Measurements from ENCODE around the gene SPRR2B. TPM values are rescaled to one million over a fixed set of nuclear protein-coding genes. Genes with fewer than 3 reads are reported as not detected.

The SPRR2B gene
- total RNA-seq, 1 donor from 2014 or later: not detected

GRCh38 chr1:153100245-153100644, 28.8 kb upstream of the SPRR2B start:
- no peaks in the 10 kb centered on the region for H3K4me1 Mint-ChIP-seq (ENCODE audit: low read depth)
- no peak overlapping the region for H3K27ac Mint-ChIP-seq (ENCODE audit: unreplicated experiment)
- H3K4me3 Mint-ChIP-seq (ENCODE audit: unreplicated experiment): no peak overlapping the region
- no peak for DNase-seq (ENCODE audit: low spot score)
- no peaks in the 10 kb centered on the region for H3K36me3 Mint-ChIP-seq (ENCODE audit: low read depth)
- H3K9me3 Mint-ChIP-seq (ENCODE audit: low read depth): peaks cover 6% of the 10 kb centered on the region
- H3K27me3 Mint-ChIP-seq (ENCODE audit: low read depth): no peaks in the 10 kb centered on the region
- TF ChIP-seq CTCF (IDR thresholded peaks at IDR 0.05): no peak

GRCh38 chr1:153099461-153100045, 28.1 kb upstream of the SPRR2B start:
- Mint-ChIP-seq H3K4me3 (ENCODE audit: unreplicated experiment) (no peak overlapping the region), H3K4me1 (ENCODE audit: low read depth) (no peaks in the 10 kb centered on the region), H3K27ac (ENCODE audit: unreplicated experiment) (no peak overlapping the region), H3K36me3 (ENCODE audit: low read depth) (no peaks in the 10 kb centered on the region), H3K27me3 (ENCODE audit: low read depth) (no peaks in the 10 kb centered on the region), H3K9me3 (ENCODE audit: low read depth) (no peaks in the 10 kb centered on the region)
- TF ChIP-seq CTCF (IDR thresholded peaks at IDR 0.05): no peak
- no peak for DNase-seq (ENCODE audit: low spot score)

DNA sequence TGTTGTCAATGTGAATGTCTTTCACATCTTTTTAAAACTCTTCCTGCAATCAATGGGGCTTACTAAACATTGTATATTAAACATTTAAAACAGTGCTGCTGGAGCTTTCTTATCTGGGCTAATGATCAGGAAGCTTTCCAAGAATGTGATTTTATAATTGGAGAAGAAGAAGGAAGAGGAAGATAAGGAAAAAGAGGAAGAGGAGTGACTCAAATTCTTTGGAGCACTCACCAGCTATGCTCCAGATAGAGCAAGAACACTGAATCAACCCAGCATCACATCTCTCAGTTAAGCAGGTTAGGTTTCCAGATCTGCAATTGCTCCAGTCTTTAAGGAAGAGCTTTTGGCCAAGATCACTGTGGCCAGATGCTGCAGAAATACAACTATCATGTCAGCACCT, 24.4 kb upstream of the SPRR2B start:
- Mint-ChIP-seq H3K4me1 (ENCODE audit: low read depth) (no peaks in the 10 kb centered on the region), H3K27me3 (ENCODE audit: low read depth) (no peaks in the 10 kb centered on the region), H3K36me3 (ENCODE audit: low read depth) (no peaks in the 10 kb centered on the region), H3K4me3 (ENCODE audit: unreplicated experiment) (no peak overlapping the region), H3K27ac (ENCODE audit: unreplicated experiment) (no peak overlapping the region), H3K9me3 (ENCODE audit: low read depth) (no peaks in the 10 kb centered on the region)
- TF ChIP-seq CTCF (IDR thresholded peaks at IDR 0.05): no peak
- DNase-seq (ENCODE audit: low spot score): no peak

DNA sequence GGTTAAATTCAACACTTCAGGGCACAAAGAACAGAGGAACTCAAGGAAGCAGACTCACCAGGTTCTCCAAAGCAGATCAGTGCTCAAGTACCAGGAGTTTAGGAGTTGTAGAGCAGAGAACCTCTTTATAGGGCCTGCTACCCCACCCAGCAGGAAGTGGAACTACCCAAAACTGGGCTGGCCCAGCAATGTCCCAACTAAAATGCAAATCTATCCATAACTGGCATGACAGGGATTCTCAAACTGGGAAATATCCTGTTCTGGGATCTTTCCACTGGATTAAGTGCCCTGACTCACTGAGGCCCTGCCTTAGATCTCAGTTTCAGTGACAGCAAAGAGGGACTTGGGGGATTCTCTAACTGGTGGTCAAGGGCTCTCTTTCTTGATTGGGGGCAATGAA, 23.0 kb upstream of the SPRR2B start, which contains the start of gene SPRR2E:
Gene SPRR2E (minus strand): TSS at position 101 of the 400 bp plus-strand sequence. CDS start 775 bp downstream, outside the sequence.
- Mint-ChIP-seq H3K27ac (ENCODE audit: unreplicated experiment) (no peak within 1 kb of the TSS), H3K27me3 (ENCODE audit: low read depth) (no peaks in the 10 kb centered on the region), H3K4me3 (ENCODE audit: unreplicated experiment) (no peak within 1 kb of the TSS), H3K9me3 (ENCODE audit: low read depth) (peaks cover 6% of the 10 kb centered on the region), H3K4me1 (ENCODE audit: low read depth) (no peaks in the 10 kb centered on the region), H3K36me3 (ENCODE audit: low read depth) (no peaks in the 10 kb centered on the region)
- no peak for DNase-seq (ENCODE audit: low spot score)
- no peak for TF ChIP-seq CTCF (IDR thresholded peaks at IDR 0.05)

DNA sequence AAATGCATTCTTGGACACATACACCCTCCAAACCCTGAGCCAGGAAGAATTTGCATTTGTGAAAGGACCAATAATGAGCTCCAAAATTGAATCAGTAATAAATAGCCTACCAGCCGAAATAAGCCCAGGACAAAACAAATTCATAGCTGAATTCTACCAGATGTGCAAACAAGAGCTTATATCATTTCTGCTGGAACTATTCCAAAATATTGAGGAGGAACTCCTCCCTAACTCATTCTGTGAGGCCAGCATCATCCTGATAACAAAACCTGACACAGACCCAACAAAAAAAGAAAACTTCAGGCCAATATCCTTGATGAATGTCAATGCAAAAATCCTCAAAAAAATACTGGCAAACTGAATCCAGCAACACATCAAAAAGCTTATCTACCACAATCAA, 16.2 kb upstream of the SPRR2B start:
- Mint-ChIP-seq H3K27me3 (ENCODE audit: low read depth) (no peaks in the 10 kb centered on the region), H3K36me3 (ENCODE audit: low read depth) (no peaks in the 10 kb centered on the region), H3K27ac (ENCODE audit: unreplicated experiment) (no peak overlapping the region), H3K4me3 (ENCODE audit: unreplicated experiment) (no peak overlapping the region), H3K9me3 (ENCODE audit: low read depth) (peaks cover 11% of the 10 kb centered on the region), H3K4me1 (ENCODE audit: low read depth) (no peaks in the 10 kb centered on the region)
- TF ChIP-seq CTCF (IDR thresholded peaks at IDR 0.05): no peak
- DNase-seq (ENCODE audit: low spot score): no peak
